Mononuclear cell (primary cell): ENCODE data around the gene OTUD3. TPM values are rescaled to one million over a fixed set of nuclear protein-coding genes. Genes with fewer than 3 reads are reported as not detected.
"Not testable (repeated sequence)": the region's sequence is repeated elsewhere in the genome, so short reads cannot be mapped to it uniquely, and the experiment has no call there.

ENCODE experiments used
- H3K27me3 ChIP-seq: 2 replicates; pipeline ENCODE4 v1.6.0; 2011; ENCODE audit warnings: low read length, control low read depth; ENCODE audit not compliant: insufficient read depth
- H3K4me1 ChIP-seq: 2 replicates; pipeline ENCODE4 v1.5.1; 2011; ENCODE audit warnings: mild to moderate bottlenecking, low read length, control low read depth; ENCODE audit not compliant: insufficient read depth
- H3K4me3 ChIP-seq: 2 replicates; pipeline ENCODE4 v1.5.1; 2011; ENCODE audit warnings: mild to moderate bottlenecking, low read length, moderate library complexity
- H3K9me3 ChIP-seq: 2 replicates; pipeline ENCODE4 v1.5.1; 2011; ENCODE audit warnings: low read depth, mild to moderate bottlenecking, control low read depth, low read length
- total RNA-seq: library from RNA; depleted of rRNA; stranded (reverse); fragments of >200 nt; gene quantifications from one replicate; pipeline ENCODE4 v1.2.3, GENCODE V29; 2012

The OTUD3 gene
- total RNA-seq: 8.7 TPM

DNA sequence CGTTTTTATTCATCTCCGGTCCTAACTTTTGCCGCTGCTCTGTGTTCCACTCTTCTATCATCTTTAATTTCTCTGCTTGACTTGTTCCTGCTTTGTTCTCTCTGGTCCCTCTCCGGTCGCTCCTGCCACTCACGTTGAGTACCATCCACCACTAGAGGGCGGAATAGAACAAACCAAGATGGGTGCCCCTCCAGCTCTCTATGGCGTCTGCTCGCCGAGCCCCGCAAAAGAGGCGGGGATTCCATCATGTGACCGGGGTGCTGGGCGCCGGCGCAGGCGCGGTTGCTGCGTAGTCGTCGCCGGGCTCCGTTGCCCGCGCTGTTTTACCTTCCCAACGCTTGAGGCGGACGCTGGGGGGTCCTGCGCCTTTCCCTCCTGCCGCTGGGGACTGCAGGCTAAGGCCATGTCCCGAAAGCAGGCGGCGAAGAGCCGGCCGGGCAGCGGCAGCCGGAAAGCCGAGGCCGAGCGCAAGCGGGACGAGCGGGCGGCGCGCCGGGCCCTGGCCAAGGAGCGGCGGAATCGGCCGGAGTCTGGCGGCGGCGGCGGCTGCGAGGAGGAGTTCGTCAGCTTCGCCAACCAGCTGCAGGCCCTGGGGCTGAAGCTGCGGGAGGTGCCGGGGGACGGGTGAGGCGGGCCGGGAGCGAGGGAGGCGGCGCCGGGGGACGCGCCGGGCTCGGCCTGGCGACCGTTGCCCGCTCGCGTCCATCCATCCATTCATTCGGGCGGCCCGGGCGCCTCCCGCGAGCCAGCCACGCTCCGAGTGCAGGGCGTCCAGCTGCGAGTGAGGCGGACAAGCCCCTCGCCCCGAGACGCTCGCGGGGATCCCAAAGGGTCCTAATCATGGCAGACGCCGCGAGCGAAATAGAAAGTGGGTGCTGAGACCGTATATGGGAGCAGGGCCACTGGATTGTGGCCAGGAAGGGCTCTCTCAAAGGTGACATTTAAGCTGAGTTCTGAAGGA lies at the start of gene OTUD3:
OTUD3 (plus strand) TSS at position 285 of the 961 bp plus-strand sequence; CDS start at position 404, 119 bp downstream.
- H3K4me3 ChIP-seq: peak within 1 kb of the TSS; percentile 65
- no peaks in the 10 kb centered on the region for H3K9me3 ChIP-seq
- peaks cover 17% of the 10 kb centered on the region for H3K4me1 ChIP-seq
- no peaks in the 10 kb centered on the region for H3K27me3 ChIP-seq

DNA sequence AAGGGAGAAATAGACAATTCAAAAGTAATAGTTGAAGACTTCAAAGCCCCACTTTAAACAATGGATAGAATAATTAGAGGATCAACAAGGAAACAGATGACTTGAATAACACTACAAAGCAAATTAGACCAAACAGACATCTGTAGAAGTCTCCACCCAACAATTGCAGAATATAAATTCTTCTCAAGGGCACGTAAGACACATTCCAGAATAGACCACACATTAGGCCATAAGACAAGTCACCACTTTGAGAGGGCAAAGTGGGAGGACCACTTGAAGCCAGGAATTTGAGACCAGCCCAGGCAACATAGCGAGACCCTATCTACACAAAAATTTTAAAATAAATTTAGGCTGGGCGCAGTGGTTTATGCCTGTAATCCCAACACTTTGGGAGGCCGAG lies 46.6 kb upstream of the OTUD3 start:
- H3K9me3 ChIP-seq: no peaks in the 10 kb centered on the region
- H3K27me3 ChIP-seq: peaks cover 13% of the 10 kb centered on the region
- no peaks in the 10 kb centered on the region for H3K4me1 ChIP-seq
- H3K4me3 ChIP-seq: no peak overlapping the region

DNA sequence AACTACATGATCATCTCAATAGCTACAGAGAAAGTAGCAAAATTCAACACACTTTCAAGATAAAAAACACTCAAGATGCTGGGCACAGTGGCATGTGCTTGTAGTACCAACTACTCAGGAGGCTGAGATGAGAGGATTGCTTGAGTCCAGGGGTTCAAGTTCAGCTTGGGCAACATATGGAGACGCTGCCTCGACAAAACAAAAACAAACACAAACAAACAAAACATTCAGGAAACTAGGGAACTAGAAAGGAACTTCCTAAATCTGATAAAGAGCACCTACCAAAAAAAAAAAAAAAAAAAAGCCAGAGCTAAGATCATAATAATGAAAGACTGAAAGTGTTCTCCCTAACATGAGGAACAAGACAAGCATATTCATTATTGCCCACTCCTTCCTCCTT lies 44.3 kb upstream of the OTUD3 start:
- Histone ChIP-seq H3K9me3 (no peaks in the 10 kb centered on the region), H3K4me3 (no peak overlapping the region), H3K27me3 (peaks cover 1% of the 10 kb centered on the region)

GRCh38 chr1:19840228-19840627 lies 42.0 kb upstream of the OTUD3 start:
- no peaks in the 10 kb centered on the region for H3K9me3 ChIP-seq
- H3K27me3 ChIP-seq: peaks cover 4% of the 10 kb centered on the region
- no peak overlapping the region for H3K4me3 ChIP-seq
- no peaks in the 10 kb centered on the region for H3K4me1 ChIP-seq

More for the DNA sequence above, 44.3 kb upstream of the OTUD3 start:
- H3K4me1 ChIP-seq: no peaks in the 10 kb centered on the region

- H3K4me1 ChIP-seq: no peaks in the 10 kb centered on the region
- H3K4me3 ChIP-seq: no peak overlapping the region
- peaks cover 4% of the 10 kb centered on the region for H3K27me3 ChIP-seq
- H3K9me3 ChIP-seq: no peaks in the 10 kb centered on the region
Measured at GRCh38 chr1:19844731-19845495, 37.3 kb upstream of the OTUD3 start.

- Histone ChIP-seq H3K4me1 (no peaks in the 10 kb centered on the region), H3K27me3 (peaks cover 4% of the 10 kb centered on the region), H3K4me3 (no peak overlapping the region), H3K9me3 (no peaks in the 10 kb centered on the region)
Measured at GRCh38 chr1:19845555-19845954, 36.6 kb upstream of the OTUD3 start.

- Histone ChIP-seq H3K27me3 (peaks cover 4% of the 10 kb centered on the region), H3K4me3 (no peak overlapping the region), H3K9me3 (no peaks in the 10 kb centered on the region), H3K4me1 (no peaks in the 10 kb centered on the region)
Measured at GRCh38 chr1:19846338-19846737, 35.9 kb upstream of the OTUD3 start.

DNA sequence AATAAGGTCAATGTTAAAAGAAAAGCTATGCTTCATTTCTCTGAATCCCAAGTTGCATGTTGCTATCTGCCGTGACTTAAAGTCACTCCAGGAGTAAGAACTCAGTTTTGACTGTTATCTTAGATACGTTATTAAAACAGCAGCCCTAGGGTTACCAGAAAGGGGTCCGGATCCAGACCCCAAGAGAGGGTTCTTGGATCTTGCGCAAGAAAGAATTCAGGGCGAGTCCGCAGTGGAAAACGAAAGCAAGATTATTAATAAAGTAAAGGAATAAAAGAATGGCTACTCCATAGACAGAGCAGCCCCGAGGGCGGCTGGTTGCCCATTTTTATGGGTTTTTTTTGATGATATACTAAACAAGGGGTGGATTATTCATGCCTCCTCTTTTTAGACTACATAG lies 34.9 kb upstream of the OTUD3 start:
- not testable (repeated sequence) for H3K4me1 ChIP-seq, H3K27me3 ChIP-seq, H3K4me3 ChIP-seq, H3K9me3 ChIP-seq

- not testable (repeated sequence) for H3K9me3 ChIP-seq, H3K4me3 ChIP-seq, H3K4me1 ChIP-seq, H3K27me3 ChIP-seq
Measured at GRCh38 chr1:19849307-19849706, 32.9 kb upstream of the OTUD3 start.

DNA sequence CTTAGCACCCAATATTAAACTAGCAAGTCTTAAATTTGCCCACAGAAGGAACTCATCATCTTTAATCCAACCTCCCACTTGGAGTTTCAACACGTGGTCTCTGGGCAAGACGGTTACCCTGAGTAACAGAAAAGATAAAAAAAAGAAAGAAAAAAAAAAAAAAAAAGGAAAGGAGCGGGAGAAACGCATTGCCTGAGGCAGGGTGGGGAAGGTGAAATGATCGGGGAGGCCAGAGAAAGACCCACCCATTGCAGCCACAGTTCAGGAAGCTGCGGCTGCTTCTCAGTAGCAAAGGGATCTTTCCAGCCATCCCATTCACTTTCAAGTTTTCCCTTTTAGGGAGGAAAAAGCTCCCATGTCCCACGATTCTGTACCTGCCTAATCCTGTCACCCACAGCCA lies 32.0 kb upstream of the OTUD3 start:
- no peaks in the 10 kb centered on the region for H3K9me3 ChIP-seq
- no peak overlapping the region for H3K4me3 ChIP-seq
- H3K27me3 ChIP-seq: peaks cover under 1% of the 10 kb centered on the region
- no peaks in the 10 kb centered on the region for H3K4me1 ChIP-seq

DNA sequence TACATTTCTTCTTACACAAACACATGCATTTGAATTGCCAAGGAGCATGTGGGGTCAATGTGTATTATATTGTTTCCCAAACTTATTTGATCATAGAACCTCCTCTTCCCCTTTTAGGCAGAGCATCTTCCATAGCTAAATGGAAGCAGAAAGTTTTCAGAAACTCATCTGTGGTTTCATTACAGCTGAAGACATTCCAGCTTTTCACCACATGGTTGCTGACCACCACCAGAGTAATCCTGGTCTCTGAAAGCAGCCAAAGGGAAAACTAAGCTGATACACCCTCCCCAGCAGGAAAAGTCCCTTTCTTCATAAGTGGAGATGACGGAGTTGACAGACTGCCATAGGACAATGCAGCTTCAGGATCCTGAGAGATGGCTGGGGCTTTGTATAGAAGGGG lies 30.2 kb upstream of the OTUD3 start:
- H3K27me3 ChIP-seq: peaks cover 3% of the 10 kb centered on the region
- H3K4me1 ChIP-seq: no peaks in the 10 kb centered on the region
- no peaks in the 10 kb centered on the region for H3K9me3 ChIP-seq

DNA sequence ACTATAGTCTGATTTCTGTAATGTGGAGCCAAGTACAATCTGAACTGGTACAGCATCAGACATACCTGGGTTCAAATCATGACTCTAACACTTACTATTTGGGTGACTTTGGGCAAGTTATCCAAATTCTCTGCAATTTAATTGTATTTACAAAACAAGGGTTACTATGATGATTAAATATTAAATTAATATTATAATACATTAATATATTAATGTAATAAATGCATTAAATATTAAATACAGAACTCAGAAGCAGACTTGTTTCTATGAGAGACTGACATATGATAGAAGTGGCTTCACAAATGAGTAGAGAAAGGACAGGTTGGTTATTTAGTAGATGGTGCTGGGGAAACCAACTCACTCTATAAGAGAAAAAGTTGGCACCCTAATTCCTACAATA lies 27.3 kb upstream of the OTUD3 start:
- Histone ChIP-seq H3K4me1 (no peaks in the 10 kb centered on the region), H3K9me3 (no peaks in the 10 kb centered on the region), H3K27me3 (peaks cover 7% of the 10 kb centered on the region), H3K4me3 (no peak overlapping the region)

More for the DNA sequence above, 30.2 kb upstream of the OTUD3 start:
- H3K4me3 ChIP-seq: no peak overlapping the region

GRCh38 chr1:19858893-19859292 lies 23.3 kb upstream of the OTUD3 start:
- no peaks in the 10 kb centered on the region for H3K9me3 ChIP-seq
- no peaks in the 10 kb centered on the region for H3K4me1 ChIP-seq
- H3K4me3 ChIP-seq: no peak overlapping the region
- H3K27me3 ChIP-seq: peaks cover 7% of the 10 kb centered on the region

DNA sequence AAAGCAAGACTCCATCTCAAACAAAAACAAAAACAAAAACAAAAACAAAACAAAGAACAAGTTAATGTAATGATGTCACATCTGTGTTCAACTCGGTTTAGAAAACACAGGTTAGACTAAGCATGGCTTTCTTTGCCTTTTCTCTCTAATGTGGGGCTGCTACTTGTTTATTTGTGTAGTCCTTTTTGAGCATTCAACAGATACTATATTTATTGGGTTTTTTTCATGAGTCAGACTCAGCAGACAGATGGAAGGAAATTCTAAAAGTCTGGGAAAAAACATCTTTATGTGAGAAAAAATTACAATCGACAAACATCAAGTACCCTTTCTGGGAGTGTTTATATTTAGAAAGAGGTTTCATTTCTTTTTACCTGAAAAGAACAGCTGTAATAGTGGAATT lies 22.3 kb upstream of the OTUD3 start:
- H3K27me3 ChIP-seq: peaks cover 7% of the 10 kb centered on the region
- no peak overlapping the region for H3K4me3 ChIP-seq
- no peaks in the 10 kb centered on the region for H3K9me3 ChIP-seq
- no peaks in the 10 kb centered on the region for H3K4me1 ChIP-seq

DNA sequence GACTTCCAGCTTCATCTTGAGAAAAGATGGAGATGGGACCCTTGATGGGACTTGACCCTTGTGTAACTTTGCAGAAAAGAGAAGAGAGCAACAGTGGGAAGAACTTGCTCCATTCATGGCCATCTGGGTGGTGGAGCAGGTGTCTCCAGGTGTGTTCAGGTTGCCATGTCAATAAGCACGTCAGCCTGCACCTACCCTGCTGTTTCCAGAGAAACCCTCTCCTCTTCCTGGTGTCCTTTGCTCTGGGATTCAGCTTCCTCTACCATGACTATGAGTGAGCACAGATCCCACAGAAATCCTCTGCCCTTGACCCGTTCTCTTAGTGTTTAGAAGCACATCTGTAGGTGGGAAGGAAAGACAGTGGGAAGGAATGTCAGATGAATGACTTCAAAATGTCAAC lies 21.8 kb upstream of the OTUD3 start:
- Histone ChIP-seq H3K27me3 (peaks cover 5% of the 10 kb centered on the region), H3K4me3 (no peak overlapping the region), H3K9me3 (no peaks in the 10 kb centered on the region), H3K4me1 (no peaks in the 10 kb centered on the region)
